DOHH2 (cell line): ENCODE data around the gene ZBTB45.
A peak's percentile ranks its signal among the peaks of the same experiment; 100 is the strongest.

Experiments used
- H3F3A ChIP-seq: fragments of 200-600 bp; sonication (generic), shearing (Covaris generic); 2 replicates; pipeline ENCODE4 v1.6.0; 2016; ENCODE audit warnings: antibody characterized with exemption, mild to moderate bottlenecking; ENCODE audit not compliant: control insufficient read depth, insufficient read depth
- H3K27ac ChIP-seq: fragments of 200-600 bp; sonication (generic); 2 replicates; pipeline ENCODE4 v1.5.1; 2014; ENCODE audit warnings: low read depth, mild to moderate bottlenecking, low read length, moderate library complexity
- H3K27me3 ChIP-seq: fragments of 200-600 bp; sonication (generic); 2 replicates; pipeline ENCODE4 v1.6.1; 2014; ENCODE audit warnings: mild to moderate bottlenecking, low read length, mixed read lengths; ENCODE audit not compliant: control insufficient read depth
- H3K36me3 ChIP-seq: fragments of 200-600 bp; sonication (generic); 2 replicates; pipeline ENCODE4 v1.6.1; 2014; ENCODE audit warnings: mild to moderate bottlenecking, low read length, moderate library complexity, mixed read lengths; ENCODE audit not compliant: control insufficient read depth
- H3K4me1 ChIP-seq: fragments of 200-600 bp; sonication (generic); 2 replicates; pipeline ENCODE4 v1.6.1; 2014; ENCODE audit warnings: mild to moderate bottlenecking, low read length, mixed read lengths; ENCODE audit not compliant: control insufficient read depth
- H3K4me2 ChIP-seq: fragments of 200-600 bp; sonication (generic); 2 replicates; pipeline ENCODE4 v1.6.0; 2014; ENCODE audit warnings: mild to moderate bottlenecking, low read length, moderate library complexity
- H3K4me3 ChIP-seq: fragments of 200-600 bp; sonication (generic); 2 replicates; pipeline ENCODE4 v1.5.1; 2014; ENCODE audit warnings: mild to moderate bottlenecking, low read length, mixed read lengths
- H3K79me2 ChIP-seq: fragments of 200-600 bp; sonication (generic); 2 replicates; pipeline ENCODE4 v1.6.1; 2014; ENCODE audit warnings: mild to moderate bottlenecking, low read length, mixed read lengths; ENCODE audit not compliant: control insufficient read depth
- H3K9me2 ChIP-seq: fragments of 200-600 bp; sonication (generic); replicated peaks from 2 replicates; pipeline ENCODE4 v1.6.1; 2014; ENCODE audit warnings: mild to moderate bottlenecking, low read length, mixed read lengths; ENCODE audit not compliant: control insufficient read depth
- H3K9me3 ChIP-seq: fragments of 200-600 bp; sonication (generic); 2 replicates; pipeline ENCODE4 v1.6.1; 2014; ENCODE audit warnings: antibody characterized with exemption, low read length, mixed read lengths; ENCODE audit not compliant: control insufficient read depth, insufficient read depth
- H4K20me1 ChIP-seq: fragments of 200-600 bp; sonication (generic); 2 replicates; pipeline ENCODE4 v1.6.0; 2014; ENCODE audit warnings: low read depth, mild to moderate bottlenecking, antibody characterized with exemption, low read length, moderate library complexity; ENCODE audit not compliant: control insufficient read depth, insufficient read depth
- CTCF ChIP-seq: fragments of 200-600 bp; sonication (generic); IDR thresholded peaks from one replicate; pipeline ENCODE4 v1.5.1; 2014; ENCODE audit warnings: antibody characterized with exemption, mild to moderate bottlenecking, low read depth, low read length; ENCODE audit not compliant: poor library complexity, severe bottlenecking
- EZH2phosphoT487 ChIP-seq: fragments of 200-600 bp; sonication (generic); IDR thresholded peaks from 2 replicates; pipeline ENCODE4 v1.6.1; 2017; ENCODE audit warnings: borderline replicate concordance, mild to moderate bottlenecking, antibody characterized with exemption, low read length, moderate library complexity, mixed read lengths

ZBTB45 gene

GRCh38 chr19:58557221-58558065, 37.8 kb upstream of the ZBTB45 start:
- peaks cover 53% of the 10 kb centered on the region for H3K36me3 ChIP-seq
- peak overlapping the region; percentile 90 for H3K4me2 ChIP-seq
- peak overlapping the region; percentile 67 for H3K27ac ChIP-seq
- TF ChIP-seq CTCF, result no peak
- no peaks in the 10 kb centered on the region for H3K9me2 ChIP-seq
- peaks cover 74% of the 10 kb centered on the region for H3K4me1 ChIP-seq
- no peaks in the 10 kb centered on the region for H3K9me3 ChIP-seq
- peaks cover 46% of the 10 kb centered on the region for H3K79me2 ChIP-seq
- H3F3A ChIP-seq, result peaks cover 44% of the 10 kb centered on the region
- no peaks in the 10 kb centered on the region for H3K27me3 ChIP-seq
- H4K20me1 ChIP-seq, result no peaks in the 10 kb centered on the region
- H3K4me3 ChIP-seq, result peak overlapping the region; percentile 76

- Histone ChIP-seq H3K4me2 (peak overlapping the region; percentile 90), H4K20me1 (no peaks in the 10 kb centered on the region), H3K79me2 (peaks cover 49% of the 10 kb centered on the region), H3K27me3 (no peaks in the 10 kb centered on the region), H3K36me3 (peaks cover 60% of the 10 kb centered on the region), H3K9me3 (no peaks in the 10 kb centered on the region), H3K4me1 (peaks cover 71% of the 10 kb centered on the region), H3K9me2 (no peaks in the 10 kb centered on the region), H3F3A (peaks cover 51% of the 10 kb centered on the region), H3K4me3 (peak overlapping the region; percentile 76), H3K27ac (peak overlapping the region; percentile 67)
- TF ChIP-seq CTCF, result no peak
- TF ChIP-seq EZH2phosphoT487, result no peak
These were observed 37.1 kb upstream of the ZBTB45 start for GRCh38 chr19:58556622-58557220.

- Histone ChIP-seq H3K4me1 (peaks cover 65% of the 10 kb centered on the region), H4K20me1 (no peaks in the 10 kb centered on the region), H3K79me2 (peaks cover 48% of the 10 kb centered on the region), H3K27me3 (no peaks in the 10 kb centered on the region), H3K9me3 (no peaks in the 10 kb centered on the region), H3K4me3 (peak overlapping the region; percentile 92), H3K9me2 (no peaks in the 10 kb centered on the region), H3F3A (peaks cover 51% of the 10 kb centered on the region), H3K27ac (peak overlapping the region; percentile 70), H3K36me3 (peaks cover 67% of the 10 kb centered on the region), H3K4me2 (peak overlapping the region; percentile 90)
- TF ChIP-seq CTCF (no peak), EZH2phosphoT487 (no peak)
These were observed 36.5 kb upstream of the ZBTB45 start for GRCh38 chr19:58555920-58556621.
